Measurements from ENCODE around the gene SDCCAG8. TPM values are rescaled to one million over a fixed set of nuclear protein-coding genes. Genes with fewer than 3 reads are reported as not detected.
A peak's percentile ranks its signal among the peaks of the same experiment; 100 is the strongest.

Gene SDCCAG8
- total RNA-seq, 4 donors from 2014 or later, result 30.2 to 46.4 (median 36.7) TPM

DNA sequence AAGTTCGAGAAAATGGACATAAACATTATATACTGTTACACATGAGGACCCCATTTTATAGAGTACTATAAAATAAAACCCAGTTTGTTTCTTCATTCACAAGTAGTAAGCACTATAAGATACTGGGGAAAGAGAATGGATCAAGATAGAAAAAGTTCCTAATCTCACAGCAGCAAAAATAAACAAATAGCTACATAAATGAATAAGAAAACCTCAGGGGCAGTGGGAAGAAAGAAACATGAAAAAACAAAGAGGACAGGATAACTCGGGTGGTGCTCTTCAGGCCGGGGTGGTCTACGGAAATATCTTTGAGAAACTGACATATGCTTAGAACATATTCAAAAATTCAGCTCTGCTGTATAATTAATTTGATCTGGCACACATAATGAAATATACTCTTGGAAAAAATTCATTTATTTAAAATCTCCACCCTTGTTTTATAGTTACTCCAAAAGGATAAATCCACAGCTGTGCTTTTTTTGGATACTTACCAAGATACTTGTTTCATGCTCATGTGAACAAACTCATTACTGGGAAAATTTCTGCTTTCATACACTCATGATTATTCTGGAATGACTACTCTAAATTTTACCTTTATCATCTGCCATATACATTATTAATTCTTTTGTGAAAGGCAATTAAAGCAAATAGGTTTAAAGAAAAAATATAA is 20.7 kb upstream of the SDCCAG8 start:
- ATAC-seq, result no peak
- peaks cover 0 to 22% (median 5%) of the 10 kb centered on the region in 3 donors for H3K9me3 ChIP-seq

GRCh38 chr1:243236604-243237252 is 19.1 kb upstream of the SDCCAG8 start:
- Histone ChIP-seq H3K4me1 (peaks cover 9 to 39% (median 17%) of the 10 kb centered on the region in 3 donors), H3K27ac (peak overlapping the region in 2 of 4 donors; percentile 35 to 43), H3K4me3 (no peak overlapping the region), H3K27me3 (no peaks in the 10 kb centered on the region), H3K9me3 (peaks cover 0 to 6% (median 2%) of the 10 kb centered on the region in 3 donors), H3K36me3 (peaks cover 0 to 7% of the 10 kb centered on the region in 2 donors)
- WGBS, 2 donors (ENCODE audit: low coverage in 1 of 2), result 22 to 24% methylated on average over 3 to 4 of the region's 4 CpGs
- TF ChIP-seq, protein P1, sequence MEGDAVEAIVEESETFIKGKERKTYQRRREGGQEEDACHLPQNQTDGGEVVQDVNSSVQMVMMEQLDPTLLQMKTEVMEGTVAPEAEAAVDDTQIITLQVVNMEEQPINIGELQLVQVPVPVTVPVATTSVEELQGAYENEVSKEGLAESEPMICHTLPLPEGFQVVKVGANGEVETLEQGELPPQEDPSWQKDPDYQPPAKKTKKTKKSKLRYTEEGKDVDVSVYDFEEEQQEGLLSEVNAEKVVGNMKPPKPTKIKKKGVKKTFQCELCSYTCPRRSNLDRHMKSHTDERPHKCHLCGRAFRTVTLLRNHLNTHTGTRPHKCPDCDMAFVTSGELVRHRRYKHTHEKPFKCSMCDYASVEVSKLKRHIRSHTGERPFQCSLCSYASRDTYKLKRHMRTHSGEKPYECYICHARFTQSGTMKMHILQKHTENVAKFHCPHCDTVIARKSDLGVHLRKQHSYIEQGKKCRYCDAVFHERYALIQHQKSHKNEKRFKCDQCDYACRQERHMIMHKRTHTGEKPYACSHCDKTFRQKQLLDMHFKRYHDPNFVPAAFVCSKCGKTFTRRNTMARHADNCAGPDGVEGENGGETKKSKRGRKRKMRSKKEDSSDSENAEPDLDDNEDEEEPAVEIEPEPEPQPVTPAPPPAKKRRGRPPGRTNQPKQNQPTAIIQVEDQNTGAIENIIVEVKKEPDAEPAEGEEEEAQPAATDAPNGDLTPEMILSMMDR (IDR thresholded peaks at IDR 0.05), result no peak
- TF ChIP-seq POLR2A (IDR thresholded peaks at IDR 0.05) (no peak), POLR2AphosphoS5 (IDR thresholded peaks at IDR 0.05) (no peak), EP300 (IDR thresholded peaks at IDR 0.05) (no peak)
- ATAC-seq, result no peak

More for the DNA sequence above, 20.7 kb upstream of the SDCCAG8 start:
- H3K4me1 ChIP-seq, result peaks cover 9 to 39% (median 17%) of the 10 kb centered on the region in 3 donors
- TF ChIP-seq POLR2A (IDR thresholded peaks at IDR 0.05) (no peak), POLR2AphosphoS5 (IDR thresholded peaks at IDR 0.05) (no peak), EP300 (IDR thresholded peaks at IDR 0.05) (no peak)
- no peak overlapping the region for H3K4me3 ChIP-seq
- H3K36me3 ChIP-seq, result peaks cover 0 to 7% of the 10 kb centered on the region in 2 donors
- H3K27ac ChIP-seq, result no peak overlapping the region
- WGBS, 2 donors (ENCODE audit: low coverage in 1 of 2), result 43 to 66% methylated on average over 4 of the region's 4 CpGs
- H3K27me3 ChIP-seq, result no peaks in the 10 kb centered on the region

DNA sequence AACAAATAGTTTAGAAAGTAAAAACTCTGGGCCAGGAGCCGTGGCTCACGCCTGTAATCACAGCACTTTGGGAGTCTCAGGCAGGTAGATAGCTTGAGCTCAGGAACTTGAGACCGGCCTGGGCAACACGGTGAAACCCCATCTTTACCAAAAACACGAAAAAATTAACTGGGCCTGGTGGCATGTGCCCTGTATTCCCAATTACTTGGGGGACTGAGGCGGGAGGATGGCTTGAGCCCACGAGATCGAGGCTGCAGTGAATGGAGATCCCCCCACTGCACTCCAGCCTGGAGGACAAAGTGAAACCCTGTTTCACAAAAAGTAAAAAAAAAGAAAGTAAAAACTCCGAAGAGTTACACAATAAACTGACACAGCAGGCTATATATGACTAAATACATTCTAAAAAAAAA is 11.4 kb upstream of the SDCCAG8 start:
- Histone ChIP-seq H3K27me3 (no peaks in the 10 kb centered on the region), H3K36me3 (no peaks in the 10 kb centered on the region), H3K4me1 (peaks cover 0 to 39% (median 0%) of the 10 kb centered on the region in 3 donors), H3K4me3 (no peak overlapping the region), H3K9me3 (no peaks in the 10 kb centered on the region), H3K27ac (no peak overlapping the region)
- 80 to 83% methylated on average over 5 to 9 of the region's 9 CpGs for WGBS, 2 donors (ENCODE audit: low coverage in 1 of 2)
- no peak for ATAC-seq
- TF ChIP-seq POLR2A (IDR thresholded peaks at IDR 0.05), result no peak
- no peak for TF ChIP-seq POLR2AphosphoS5 (IDR thresholded peaks at IDR 0.05)
- TF ChIP-seq, protein P1 (IDR thresholded peaks at IDR 0.05), result no peak
- TF ChIP-seq EP300 (IDR thresholded peaks at IDR 0.05), result no peak

DNA sequence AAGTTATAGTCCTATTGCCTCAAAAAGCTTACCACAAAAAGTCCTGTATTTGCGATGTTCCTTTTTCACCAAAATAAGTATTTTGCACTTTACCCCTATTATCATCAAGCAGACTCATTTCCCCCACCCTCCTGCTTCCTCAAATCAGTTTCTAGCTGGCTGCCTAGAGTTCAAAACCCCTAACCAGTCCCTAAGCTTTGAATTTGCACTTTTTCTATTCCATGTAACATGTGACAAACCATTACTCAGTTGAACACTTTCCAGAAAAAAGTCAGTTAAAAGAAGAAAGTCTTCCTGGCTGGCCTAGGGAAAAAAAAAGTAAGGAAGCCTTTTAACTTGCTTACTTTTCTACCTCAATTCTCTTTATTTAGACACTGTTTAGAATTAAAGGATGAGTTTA is 8.9 kb upstream of the SDCCAG8 start:
- no peak overlapping the region for H3K4me3 ChIP-seq
- WGBS, 2 donors (ENCODE audit: low coverage in 1 of 2), result 86 to 100% methylated on average over 1 of the region's 1 CpG
- ATAC-seq, result peak; percentile 67
- H3K27ac ChIP-seq, result no peak overlapping the region
- H3K27me3 ChIP-seq, result no peaks in the 10 kb centered on the region
- H3K4me1 ChIP-seq, result peaks cover 0 to 60% (median 2%) of the 10 kb centered on the region in 3 donors
- TF ChIP-seq EP300 (IDR thresholded peaks at IDR 0.05) (no peak), POLR2AphosphoS5 (IDR thresholded peaks at IDR 0.05) (no peak), POLR2A (IDR thresholded peaks at IDR 0.05) (no peak)
- TF ChIP-seq, protein P1 (IDR thresholded peaks at IDR 0.05), result no peak
- H3K9me3 ChIP-seq, result no peaks in the 10 kb centered on the region
- no peaks in the 10 kb centered on the region for H3K36me3 ChIP-seq

DNA sequence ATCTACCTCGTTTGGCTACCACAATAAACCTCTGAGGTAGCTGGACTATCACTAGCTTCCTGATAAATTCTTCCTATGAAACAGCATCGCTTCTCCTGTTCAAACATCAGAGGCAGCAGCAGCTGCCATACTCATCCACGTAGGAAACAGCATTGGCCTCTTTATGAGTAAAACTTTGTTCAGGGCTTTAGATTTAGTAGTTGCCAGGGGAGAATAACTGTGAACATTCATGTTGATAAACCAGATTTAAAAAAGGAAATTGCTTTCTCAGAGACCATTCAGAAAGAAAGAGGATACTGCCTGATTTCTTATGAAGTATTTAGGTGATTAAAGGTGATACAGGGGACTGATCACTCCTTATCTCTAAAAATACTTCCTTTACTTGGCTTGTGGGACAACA is 7.9 kb upstream of the SDCCAG8 start:
- whole genome bisulfite sequencing, 2 donors (ENCODE audit: low coverage in 1 of 2), result 75 to 78% methylated on average over 2 to 3 of the region's 3 CpGs
- TF ChIP-seq POLR2A (IDR thresholded peaks at IDR 0.05) (no peak), EP300 (IDR thresholded peaks at IDR 0.05) (no peak), POLR2AphosphoS5 (IDR thresholded peaks at IDR 0.05) (no peak)
- TF ChIP-seq, protein P1 (IDR thresholded peaks at IDR 0.05), result no peak
- Histone ChIP-seq H3K36me3 (no peaks in the 10 kb centered on the region), H3K27me3 (no peaks in the 10 kb centered on the region), H3K9me3 (no peaks in the 10 kb centered on the region), H3K27ac (no peak overlapping the region), H3K4me1 (peaks cover 0 to 70% (median 2%) of the 10 kb centered on the region in 3 donors), H3K4me3 (no peak overlapping the region)
- no peak for ATAC-seq

Measured in gastroesophageal sphincter (tissue), 4 donors.